Measurements from ENCODE around the gene G6PC2.

GRCh38 chr2:168895771-168896170 lies 5.3 kb upstream of the G6PC2 start:
- TF ChIP-seq CTCF (IDR thresholded peaks at IDR 0.05; ENCODE audit: poor library complexity, severe bottlenecking) (no peak), TAF1 (IDR thresholded peaks at IDR 0.05; ENCODE audit: low read depth) (no peak), EZH2 (IDR thresholded peaks at IDR 0.05; ENCODE audit: borderline replicate concordance, insufficient read depth, low read length, poor library complexity, severe bottlenecking) (no peak), RAD21 (conservative IDR thresholded peaks at IDR 0.05) (no peak), SMC3 (conservative IDR thresholded peaks at IDR 0.05; ENCODE audit: poor library complexity) (no peak), REST (IDR thresholded peaks at IDR 0.05; ENCODE audit: borderline replicate concordance) (no peak), POLR2AphosphoS5 (IDR thresholded peaks at IDR 0.05) (no peak)
